Sigmoid colon (tissue), 4 donors: ENCODE measurements around the gene ACSM3.

Experiments used
- EP300 ChIP-seq, 4 donors: sonication (generic); formaldehyde crosslinking; IDR thresholded peaks; one replicate each; pipeline ENCODE4 v1.6.1; 2017; ENCODE audit warnings: antibody characterized with exemption in 4 of 4
- POLR2A ChIP-seq, 2 donors: fragments of 450-650 bp; IDR thresholded peaks; one replicate each; pipeline ENCODE4 v1.6.1; 2016; ENCODE audit warnings: antibody characterized with exemption in 2 of 2, mild to moderate bottlenecking in 2 of 2, moderate library complexity in 2 of 2
- POLR2AphosphoS5 ChIP-seq, 4 donors: sonication (generic); formaldehyde crosslinking; IDR thresholded peaks; one replicate each; pipeline ENCODE4 v1.6.1; 2017; ENCODE audit warnings: antibody characterized with exemption in 4 of 4
- TF ChIP-seq, protein P1 (sequence below), 4 experiments: fragments of 450-650 bp in 3 of 4; fragments of 200-600 bp in 1 of 4; IDR thresholded peaks; one replicate each; pipeline ENCODE4 v1.5.1; 2016 to 2019; ENCODE audit warnings: antibody characterized with exemption in 4 of 4, mild to moderate bottlenecking in 3 of 4, moderate library complexity in 2 of 4

DNA sequence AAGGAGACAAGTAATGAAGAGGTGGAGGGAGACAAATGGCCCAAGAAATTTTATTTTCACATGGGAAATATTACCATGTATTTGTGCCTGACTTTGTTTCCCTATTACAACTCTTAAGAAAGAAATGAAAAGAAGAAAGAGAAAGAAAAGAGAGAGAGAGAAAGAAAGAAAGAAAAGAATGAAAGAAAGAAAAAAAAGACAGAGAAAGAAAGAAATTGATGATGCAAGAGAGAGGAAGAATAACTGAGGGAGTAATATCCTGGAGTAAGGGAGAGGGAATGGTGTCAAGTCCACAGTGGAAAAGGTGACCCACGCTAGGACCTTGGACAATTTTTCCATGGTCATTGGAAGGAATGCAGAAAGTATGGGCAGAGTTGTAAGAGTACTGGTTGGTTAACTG, 10.1 kb upstream of the ACSM3 start:
- TF ChIP-seq, protein P1, sequence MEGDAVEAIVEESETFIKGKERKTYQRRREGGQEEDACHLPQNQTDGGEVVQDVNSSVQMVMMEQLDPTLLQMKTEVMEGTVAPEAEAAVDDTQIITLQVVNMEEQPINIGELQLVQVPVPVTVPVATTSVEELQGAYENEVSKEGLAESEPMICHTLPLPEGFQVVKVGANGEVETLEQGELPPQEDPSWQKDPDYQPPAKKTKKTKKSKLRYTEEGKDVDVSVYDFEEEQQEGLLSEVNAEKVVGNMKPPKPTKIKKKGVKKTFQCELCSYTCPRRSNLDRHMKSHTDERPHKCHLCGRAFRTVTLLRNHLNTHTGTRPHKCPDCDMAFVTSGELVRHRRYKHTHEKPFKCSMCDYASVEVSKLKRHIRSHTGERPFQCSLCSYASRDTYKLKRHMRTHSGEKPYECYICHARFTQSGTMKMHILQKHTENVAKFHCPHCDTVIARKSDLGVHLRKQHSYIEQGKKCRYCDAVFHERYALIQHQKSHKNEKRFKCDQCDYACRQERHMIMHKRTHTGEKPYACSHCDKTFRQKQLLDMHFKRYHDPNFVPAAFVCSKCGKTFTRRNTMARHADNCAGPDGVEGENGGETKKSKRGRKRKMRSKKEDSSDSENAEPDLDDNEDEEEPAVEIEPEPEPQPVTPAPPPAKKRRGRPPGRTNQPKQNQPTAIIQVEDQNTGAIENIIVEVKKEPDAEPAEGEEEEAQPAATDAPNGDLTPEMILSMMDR (IDR thresholded peaks at IDR 0.05): no peak
- TF ChIP-seq POLR2A (IDR thresholded peaks at IDR 0.05): no peak
- TF ChIP-seq POLR2AphosphoS5 (IDR thresholded peaks at IDR 0.05): no peak
- no peak for TF ChIP-seq EP300 (IDR thresholded peaks at IDR 0.05)
